Measurements from ENCODE around the gene GRIN3A. TPM values are rescaled to one million over a fixed set of nuclear protein-coding genes. Genes with fewer than 3 reads are reported as not detected.

The GRIN3A gene
- total RNA-seq, 1 donor from 2014 or later: 0.13 TPM

- intact Hi-C loops (cut with DNase I): no loop called here
- DNase-seq (ENCODE audit: low spot score): no peak
- no peak for ATAC-seq
These were observed 30.7 kb downstream of the GRIN3A start for GRCh38 chr9:101707721-101708120.

- DNase-seq (ENCODE audit: low spot score): no peak
- intact Hi-C loops (cut with DNase I): no loop called here
- ATAC-seq: no peak
These were observed 31.4 kb downstream of the GRIN3A start for GRCh38 chr9:101706997-101707396.

- no peak for ATAC-seq
- intact Hi-C loops (cut with DNase I): no loop called here
- DNase-seq (ENCODE audit: low spot score): no peak
These were observed 32.1 kb downstream of the GRIN3A start for GRCh38 chr9:101706261-101706798.

GRCh38 chr9:101705135-101705661 lies 33.2 kb downstream of the GRIN3A start:
- ATAC-seq (peak; percentile 71), DNase-seq (ENCODE audit: low spot score) (no peak)
- intact Hi-C loops (cut with DNase I): no loop called here

- DNase-seq (ENCODE audit: low spot score) (no peak), ATAC-seq (no peak)
- intact Hi-C loops (cut with DNase I): no loop called here
These were observed 36.2 kb downstream of the GRIN3A start for GRCh38 chr9:101702257-101702656.

- no peak for DNase-seq (ENCODE audit: low spot score)
- no peak for ATAC-seq
- intact Hi-C loops (cut with DNase I): no loop called here
These were observed 44.7 kb downstream of the GRIN3A start for GRCh38 chr9:101693546-101694336.

- no peak for ATAC-seq
- DNase-seq (ENCODE audit: low spot score): no peak
- intact Hi-C loops (cut with DNase I): no loop called here
These were observed 46.8 kb downstream of the GRIN3A start for GRCh38 chr9:101691657-101692056.

- ATAC-seq (no peak), DNase-seq (ENCODE audit: low spot score) (no peak)
- intact Hi-C loops (cut with DNase I): no loop called here
These were observed 49.4 kb downstream of the GRIN3A start for GRCh38 chr9:101689039-101689438.

- intact Hi-C loops (cut with DNase I): no loop called here
- DNase-seq (ENCODE audit: low spot score) (no peak), ATAC-seq (no peak)
These were observed 53.8 kb downstream of the GRIN3A start for GRCh38 chr9:101684665-101685064.

- no peak for ATAC-seq
- intact Hi-C loops (cut with DNase I): no loop called here
- no peak for DNase-seq (ENCODE audit: low spot score)
These were observed 55.2 kb downstream of the GRIN3A start for GRCh38 chr9:101683236-101683635.

- intact Hi-C loops (cut with DNase I): no loop called here
- no peak for DNase-seq (ENCODE audit: low spot score)
- no peak for ATAC-seq
These were observed 60.6 kb downstream of the GRIN3A start for GRCh38 chr9:101677861-101678260.

GRCh38 chr9:101675341-101675740 lies 63.1 kb downstream of the GRIN3A start:
- ATAC-seq (no peak), DNase-seq (ENCODE audit: low spot score) (no peak)
- intact Hi-C loops (cut with DNase I): no loop called here

GRCh38 chr9:101674165-101674564 lies 64.3 kb downstream of the GRIN3A start:
- DNase-seq (ENCODE audit: low spot score) (no peak), ATAC-seq (no peak)
- intact Hi-C loops (cut with DNase I): no loop called here

- DNase-seq (ENCODE audit: low spot score): no peak
- no peak for ATAC-seq
- intact Hi-C loops (cut with DNase I): no loop called here
These were observed 64.8 kb downstream of the GRIN3A start for GRCh38 chr9:101673642-101674041.

GRCh38 chr9:101671567-101671966 lies 66.9 kb downstream of the GRIN3A start:
- no peak for DNase-seq (ENCODE audit: low spot score)
- intact Hi-C loops (cut with DNase I): no loop called here
- peak; percentile 80 for ATAC-seq

GRCh38 chr9:101668421-101668820 lies 70.0 kb downstream of the GRIN3A start:
- DNase-seq (ENCODE audit: low spot score) (no peak), ATAC-seq (no peak)
- intact Hi-C loops (cut with DNase I): no loop called here

- ATAC-seq: no peak
- intact Hi-C loops (cut with DNase I): no loop called here
These were observed 74.0 kb downstream of the GRIN3A start for GRCh38 chr9:101664453-101664852.

GRCh38 chr9:101652601-101653175 lies 85.8 kb downstream of the GRIN3A start:
- ATAC-seq (peak; percentile 26), DNase-seq (ENCODE audit: low spot score) (no peak)
- intact Hi-C loops (cut with DNase I): no loop called here

More at GRCh38 chr9:101664453-101664852, 74.0 kb downstream of the GRIN3A start:
- no peak for DNase-seq (ENCODE audit: low spot score)

GRCh38 chr9:101650142-101650541 lies 88.3 kb downstream of the GRIN3A start:
- intact Hi-C loops (cut with DNase I): no loop called here

GRCh38 chr9:101648493-101648892 lies 90.0 kb downstream of the GRIN3A start:
- DNase-seq (ENCODE audit: low spot score) (no peak), ATAC-seq (no peak)
- intact Hi-C loops (cut with DNase I): no loop called here

More at GRCh38 chr9:101650142-101650541, 88.3 kb downstream of the GRIN3A start:
- ATAC-seq: no peak
- DNase-seq (ENCODE audit: low spot score): no peak

Data from sciatic nerve (tissue), 2 donors.